DOHH2 (cell line): ENCODE data around the gene DCDC2.

ENCODE experiments used
- H3F3A ChIP-seq: fragments of 200-600 bp; sonication (generic), shearing (Covaris generic); 2 replicates; pipeline ENCODE4 v1.6.0; 2016; ENCODE audit warnings: antibody characterized with exemption, mild to moderate bottlenecking; ENCODE audit not compliant: control insufficient read depth, insufficient read depth
- H3K27ac ChIP-seq: fragments of 200-600 bp; sonication (generic); 2 replicates; pipeline ENCODE4 v1.5.1; 2014; ENCODE audit warnings: low read depth, mild to moderate bottlenecking, low read length, moderate library complexity
- H3K27me3 ChIP-seq: fragments of 200-600 bp; sonication (generic); 2 replicates; pipeline ENCODE4 v1.6.1; 2014; ENCODE audit warnings: mild to moderate bottlenecking, low read length, mixed read lengths; ENCODE audit not compliant: control insufficient read depth
- H3K36me3 ChIP-seq: fragments of 200-600 bp; sonication (generic); 2 replicates; pipeline ENCODE4 v1.6.1; 2014; ENCODE audit warnings: mild to moderate bottlenecking, low read length, moderate library complexity, mixed read lengths; ENCODE audit not compliant: control insufficient read depth
- H3K4me1 ChIP-seq: fragments of 200-600 bp; sonication (generic); 2 replicates; pipeline ENCODE4 v1.6.1; 2014; ENCODE audit warnings: mild to moderate bottlenecking, low read length, mixed read lengths; ENCODE audit not compliant: control insufficient read depth
- H3K4me2 ChIP-seq: fragments of 200-600 bp; sonication (generic); 2 replicates; pipeline ENCODE4 v1.6.0; 2014; ENCODE audit warnings: mild to moderate bottlenecking, low read length, moderate library complexity
- H3K4me3 ChIP-seq: fragments of 200-600 bp; sonication (generic); 2 replicates; pipeline ENCODE4 v1.5.1; 2014; ENCODE audit warnings: mild to moderate bottlenecking, low read length, mixed read lengths
- H3K79me2 ChIP-seq: fragments of 200-600 bp; sonication (generic); 2 replicates; pipeline ENCODE4 v1.6.1; 2014; ENCODE audit warnings: mild to moderate bottlenecking, low read length, mixed read lengths; ENCODE audit not compliant: control insufficient read depth
- H3K9me2 ChIP-seq: fragments of 200-600 bp; sonication (generic); replicated peaks from 2 replicates; pipeline ENCODE4 v1.6.1; 2014; ENCODE audit warnings: mild to moderate bottlenecking, low read length, mixed read lengths; ENCODE audit not compliant: control insufficient read depth
- H3K9me3 ChIP-seq: fragments of 200-600 bp; sonication (generic); 2 replicates; pipeline ENCODE4 v1.6.1; 2014; ENCODE audit warnings: antibody characterized with exemption, low read length, mixed read lengths; ENCODE audit not compliant: control insufficient read depth, insufficient read depth
- H4K20me1 ChIP-seq: fragments of 200-600 bp; sonication (generic); 2 replicates; pipeline ENCODE4 v1.6.0; 2014; ENCODE audit warnings: low read depth, mild to moderate bottlenecking, antibody characterized with exemption, low read length, moderate library complexity; ENCODE audit not compliant: control insufficient read depth, insufficient read depth
- CTCF ChIP-seq: fragments of 200-600 bp; sonication (generic); IDR thresholded peaks from one replicate; pipeline ENCODE4 v1.5.1; 2014; ENCODE audit warnings: antibody characterized with exemption, mild to moderate bottlenecking, low read depth, low read length; ENCODE audit not compliant: poor library complexity, severe bottlenecking
- EZH2phosphoT487 ChIP-seq: fragments of 200-600 bp; sonication (generic); IDR thresholded peaks from 2 replicates; pipeline ENCODE4 v1.6.1; 2017; ENCODE audit warnings: borderline replicate concordance, mild to moderate bottlenecking, antibody characterized with exemption, low read length, moderate library complexity, mixed read lengths

Gene DCDC2

GRCh38 chr6:24157886-24158285 is 200.0 kb downstream of the DCDC2 start:
- Histone ChIP-seq H3K9me3 (no peaks in the 10 kb centered on the region), H3K4me3 (no peak overlapping the region), H3K27me3 (no peaks in the 10 kb centered on the region), H3F3A (no peaks in the 10 kb centered on the region), H3K4me2 (no peak overlapping the region), H3K79me2 (no peaks in the 10 kb centered on the region), H3K9me2 (no peaks in the 10 kb centered on the region; the same call in 1 of the 2 replicates), H3K27ac (no peak overlapping the region), H4K20me1 (no peaks in the 10 kb centered on the region), H3K36me3 (no peaks in the 10 kb centered on the region), H3K4me1 (no peaks in the 10 kb centered on the region)
- TF ChIP-seq EZH2phosphoT487 (no peak), CTCF (no peak)

DNA sequence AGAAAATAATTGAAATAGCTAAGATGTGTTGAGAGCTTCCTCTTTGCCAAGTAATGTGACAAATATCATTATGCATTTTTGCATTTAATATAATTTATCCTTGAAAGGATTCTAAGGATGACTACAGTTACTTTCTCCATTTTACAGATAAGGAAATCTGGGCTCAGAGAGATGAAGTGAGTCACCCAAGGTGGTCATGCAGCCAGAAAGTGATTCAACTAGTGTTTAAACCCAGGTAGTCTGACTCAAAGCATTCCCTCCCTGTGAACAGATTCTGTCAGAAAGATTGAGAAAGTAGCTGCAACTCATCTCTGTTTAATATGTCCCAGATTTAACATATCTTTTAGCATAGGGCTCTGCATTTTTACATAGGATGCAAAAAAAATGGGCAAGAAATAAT is 203.7 kb downstream of the DCDC2 start:
- H3K27me3 ChIP-seq, result no peaks in the 10 kb centered on the region
- H3F3A ChIP-seq, result no peaks in the 10 kb centered on the region
- no peak overlapping the region for H3K4me2 ChIP-seq
- H3K36me3 ChIP-seq, result no peaks in the 10 kb centered on the region
- no peaks in the 10 kb centered on the region for H3K79me2 ChIP-seq
- TF ChIP-seq EZH2phosphoT487, result no peak
- no peak for TF ChIP-seq CTCF
- no peak overlapping the region for H3K4me3 ChIP-seq
- H3K9me2 ChIP-seq, result no peaks in the 10 kb centered on the region; the same call in 1 of the 2 replicates
- H4K20me1 ChIP-seq, result no peaks in the 10 kb centered on the region
- H3K9me3 ChIP-seq, result no peaks in the 10 kb centered on the region
- H3K4me1 ChIP-seq, result no peaks in the 10 kb centered on the region
- no peak overlapping the region for H3K27ac ChIP-seq

DNA sequence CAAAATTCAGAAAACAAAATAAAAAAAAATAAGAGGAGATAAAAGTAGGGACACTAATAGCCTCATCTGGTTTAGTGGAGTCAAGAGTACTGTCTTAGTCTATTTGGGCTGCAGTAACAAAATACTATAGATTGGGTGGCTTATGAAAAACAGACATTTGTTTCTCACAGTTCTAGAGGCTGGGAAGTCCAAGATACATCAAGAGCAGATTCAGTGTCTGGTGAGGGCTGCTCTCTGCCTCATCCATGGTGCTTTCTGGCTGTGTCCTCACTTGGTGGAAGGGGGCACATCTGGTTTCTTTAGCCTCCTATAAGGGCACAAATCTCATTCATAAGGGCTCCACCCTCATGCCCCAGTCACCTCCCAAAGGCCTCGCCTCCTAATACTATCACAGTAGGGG is 205.8 kb downstream of the DCDC2 start:
- Histone ChIP-seq H3K4me2 (no peak overlapping the region), H3K9me3 (no peaks in the 10 kb centered on the region), H3K27me3 (no peaks in the 10 kb centered on the region), H4K20me1 (no peaks in the 10 kb centered on the region), H3K9me2 (no peaks in the 10 kb centered on the region), H3F3A (no peaks in the 10 kb centered on the region), H3K27ac (no peak overlapping the region), H3K4me1 (no peaks in the 10 kb centered on the region), H3K4me3 (no peak overlapping the region), H3K36me3 (no peaks in the 10 kb centered on the region), H3K79me2 (no peaks in the 10 kb centered on the region)
- TF ChIP-seq EZH2phosphoT487 (no peak), CTCF (no peak)

DNA sequence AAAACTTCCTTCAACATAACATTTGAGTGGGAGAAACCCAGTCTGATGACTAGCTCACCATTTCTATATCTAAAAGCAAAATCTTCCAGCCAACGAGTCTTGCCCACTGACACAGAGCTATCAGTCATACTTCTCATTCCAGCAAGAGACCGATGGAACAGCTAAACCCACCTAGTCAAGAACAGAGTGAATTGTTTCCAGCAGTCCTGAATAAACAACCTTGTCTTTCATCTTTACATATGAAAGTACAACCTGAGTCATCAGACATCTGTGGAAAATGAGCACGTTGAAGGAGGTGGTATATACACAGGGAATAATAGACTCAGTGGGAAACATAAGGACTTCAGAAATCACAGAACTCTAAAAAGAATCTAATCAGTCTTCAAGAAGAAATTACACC is 208.0 kb downstream of the DCDC2 start:
- Histone ChIP-seq H3K4me3 (no peak overlapping the region), H3K4me1 (no peaks in the 10 kb centered on the region), H3K36me3 (no peaks in the 10 kb centered on the region), H3K79me2 (no peaks in the 10 kb centered on the region), H3K4me2 (no peak overlapping the region), H4K20me1 (no peaks in the 10 kb centered on the region), H3K9me3 (no peaks in the 10 kb centered on the region), H3K27ac (no peak overlapping the region), H3K9me2 (no peaks in the 10 kb centered on the region), H3F3A (no peaks in the 10 kb centered on the region), H3K27me3 (no peaks in the 10 kb centered on the region)
- TF ChIP-seq CTCF (no peak), EZH2phosphoT487 (no peak)
